GM18511 (cell line): ENCODE data around the gene FAM117A.

Source experiments
- ATAC-seq: cut with Tn5 transposase; IDR thresholded peaks from one replicate; pipeline ENCODE4 v1.9.1; 2021; ENCODE audit warnings: mild to moderate bottlenecking, moderate library complexity; ENCODE audit not compliant: unreplicated experiment

Gene FAM117A

DNA sequence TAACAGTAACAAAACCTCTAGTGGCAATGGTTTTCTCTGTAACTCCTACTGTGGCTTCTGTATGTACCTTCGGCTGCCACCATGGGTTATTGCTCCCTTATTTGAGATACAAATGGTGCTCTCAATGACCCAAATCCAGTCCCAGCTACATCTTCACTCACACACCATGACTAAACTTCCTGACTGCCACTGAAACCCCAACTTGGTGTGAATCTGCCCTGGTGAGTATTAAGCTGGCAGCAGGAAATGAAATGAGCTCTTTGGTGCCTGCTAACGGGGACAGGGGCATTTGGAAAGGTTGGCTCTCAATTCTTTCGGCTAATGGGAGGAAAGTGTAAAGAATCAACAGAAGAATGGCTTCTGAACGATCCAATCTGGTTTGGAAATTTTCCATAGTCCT lies 48.7 kb downstream of the FAM117A start:
- ATAC-seq: no peak

DNA sequence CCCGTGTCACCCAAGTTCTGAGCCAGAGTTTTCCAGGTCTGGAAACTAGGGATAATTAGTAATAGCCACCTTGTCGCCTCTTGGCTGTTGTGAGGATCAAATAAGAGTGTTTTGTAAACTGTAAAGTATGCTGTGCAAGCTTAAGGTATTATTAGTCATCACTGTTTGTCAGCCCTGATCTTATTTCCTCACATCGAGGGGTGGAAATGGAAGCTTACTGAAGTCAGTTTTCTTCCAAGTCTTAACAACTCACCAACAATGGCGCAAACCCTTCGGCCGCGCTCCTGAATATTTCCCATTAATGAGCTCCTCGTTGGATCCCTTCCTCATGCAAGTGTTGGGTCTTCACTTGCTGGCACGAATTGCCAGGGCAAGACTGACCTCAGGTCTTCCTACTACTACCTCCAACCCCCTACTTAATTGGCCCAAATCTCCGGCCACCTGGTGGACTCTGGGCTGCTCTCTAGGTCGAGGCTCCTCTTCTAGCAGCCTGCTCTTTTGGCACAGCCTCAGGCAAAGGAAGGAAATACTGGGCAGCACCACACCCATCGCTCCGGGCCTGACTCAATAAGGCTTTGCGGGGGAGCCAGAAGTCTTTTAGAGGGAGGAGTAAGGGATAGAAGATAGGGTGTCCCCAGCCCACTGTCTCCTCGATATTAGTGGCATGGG lies 55.3 kb downstream of the FAM117A start:
- ATAC-seq: no peak

DNA sequence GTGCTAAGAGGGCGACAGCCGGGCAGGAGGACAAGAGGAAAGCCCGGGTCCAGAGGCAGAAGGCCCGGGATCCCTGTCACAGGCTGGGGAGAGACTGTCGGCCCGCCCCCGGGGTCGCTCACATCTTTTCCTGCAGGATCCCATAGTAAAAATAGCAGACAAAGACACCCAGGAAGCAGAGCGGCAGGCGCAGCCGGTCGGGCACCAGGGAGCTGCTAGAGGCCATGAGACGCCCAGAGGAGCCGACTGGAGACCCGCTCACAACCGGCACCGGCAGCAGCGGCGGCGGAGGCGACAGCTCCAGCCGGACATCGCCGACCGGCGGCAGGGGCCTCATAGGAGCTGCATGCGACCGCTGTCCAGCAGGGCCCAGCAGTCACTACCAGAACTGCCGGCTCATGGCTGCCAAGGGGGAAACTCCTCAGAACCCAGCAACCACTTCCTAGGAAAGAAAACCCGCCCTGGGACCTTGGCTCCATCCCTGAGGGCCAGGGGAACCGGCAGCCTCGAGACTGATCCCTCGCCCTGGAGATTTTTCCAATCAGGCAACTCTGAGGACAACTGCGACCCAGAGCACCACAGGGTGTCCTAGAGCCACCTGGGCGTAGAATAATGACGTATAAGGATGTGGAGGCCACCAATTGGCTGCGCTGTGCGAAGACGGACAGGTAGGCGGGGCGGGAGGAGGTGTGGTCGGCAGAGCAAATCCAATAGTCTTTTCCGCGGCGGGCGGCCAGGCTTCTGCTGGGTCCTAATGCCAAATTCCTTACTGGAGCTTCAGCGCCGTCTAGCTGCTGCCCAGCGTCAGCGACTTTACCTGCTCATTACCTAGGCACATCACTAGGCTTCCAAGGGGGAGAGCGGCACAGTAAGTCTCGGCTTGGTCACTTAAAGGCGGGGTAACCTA lies 56.1 kb downstream of the FAM117A start, which contains the start of gene SLC35B1:
SLC35B1 (minus strand) TSS at position 357 of the 907 bp plus-strand sequence; CDS start at position 226, 131 bp downstream.
- ATAC-seq: peak; percentile 86

DNA sequence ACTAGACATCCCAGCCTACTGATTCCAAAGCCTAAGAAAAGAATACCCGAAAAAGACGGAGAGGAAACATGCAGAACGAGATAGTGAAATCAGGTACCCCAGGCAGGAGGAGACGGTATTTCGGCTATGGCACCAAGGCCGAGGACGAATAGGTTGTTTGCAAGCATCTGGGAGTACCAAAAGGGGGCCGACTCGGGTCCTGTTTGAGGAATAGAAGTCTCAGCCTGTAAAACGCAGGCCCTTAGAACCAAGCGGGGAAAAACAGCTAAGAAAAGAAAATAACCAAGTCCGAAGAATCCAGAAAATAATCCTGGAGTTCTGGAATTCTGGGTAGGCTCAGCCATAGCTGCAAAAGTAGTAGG lies 56.7 kb downstream of the FAM117A start:
- ATAC-seq: no peak

DNA sequence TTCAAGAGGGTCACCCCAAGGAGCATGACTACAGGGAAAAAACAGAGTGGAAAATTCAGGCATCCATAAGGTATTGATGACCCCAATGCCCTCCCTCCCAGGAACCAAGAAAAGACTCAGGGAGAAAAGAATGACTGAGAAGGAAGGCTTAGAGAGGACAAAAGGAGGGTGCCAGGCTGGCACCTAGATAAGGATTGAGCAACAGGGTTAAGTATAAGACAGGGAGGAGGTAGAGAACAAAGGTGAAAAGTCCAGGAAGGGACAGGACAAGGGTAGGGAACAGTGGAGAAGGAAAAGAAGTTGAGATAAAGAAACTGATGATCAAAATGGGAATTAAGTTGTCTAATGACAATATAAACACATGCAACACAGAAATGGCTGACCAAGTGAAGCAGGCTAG lies 58.7 kb downstream of the FAM117A start:
- no peak for ATAC-seq

DNA sequence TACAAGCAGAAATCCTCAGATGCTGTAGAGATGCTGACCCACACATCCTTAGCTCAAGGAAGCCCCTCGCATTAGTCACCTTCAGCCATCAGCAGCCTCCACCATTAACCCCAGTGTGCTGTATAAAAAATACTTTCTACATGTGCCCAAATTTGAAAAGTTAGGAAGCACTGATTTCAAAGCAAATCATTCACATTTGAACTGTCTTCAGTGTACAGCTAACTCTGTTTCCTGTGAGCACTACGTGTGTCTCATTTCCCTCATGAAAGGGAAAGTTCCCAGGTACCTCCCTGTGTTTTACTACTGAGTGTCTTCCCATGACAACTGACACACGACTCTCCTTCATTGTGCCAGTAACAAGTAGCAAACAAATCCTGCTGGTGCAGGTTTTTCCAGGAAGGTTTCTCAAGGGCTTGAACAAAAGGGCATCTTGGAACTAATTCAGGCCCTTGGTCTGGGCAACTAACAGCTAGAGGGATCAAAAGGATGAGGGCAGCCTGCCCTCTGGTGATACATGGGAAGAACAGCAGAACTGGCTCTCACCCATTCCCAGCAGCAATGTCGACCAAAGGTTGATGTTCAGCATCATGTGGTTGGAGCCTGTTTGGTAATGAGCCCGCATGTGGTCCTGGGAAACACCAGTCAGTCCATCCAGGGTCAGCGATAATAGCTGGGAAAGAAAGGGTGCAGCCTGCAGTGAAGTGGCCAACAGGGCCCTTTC lies 60.2 kb downstream of the FAM117A start:
- no peak for ATAC-seq

DNA sequence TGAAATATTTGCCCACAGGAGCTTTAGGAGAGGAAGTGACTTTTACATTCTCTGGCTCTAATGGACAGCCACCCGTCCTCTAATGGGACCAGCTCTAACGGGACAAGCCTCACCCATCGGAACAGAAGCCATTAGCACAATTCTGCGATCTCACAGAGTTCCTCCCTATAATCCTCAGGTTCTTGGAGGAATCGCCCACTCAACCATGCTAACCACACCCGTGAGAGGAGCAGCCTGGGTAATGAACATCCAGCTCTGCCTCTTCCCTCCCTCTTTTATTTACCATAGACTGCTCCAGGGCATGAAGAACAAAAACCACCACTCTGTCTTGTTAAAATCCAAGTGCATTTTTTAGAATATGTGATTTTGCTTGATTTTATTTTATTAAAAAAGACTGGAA lies 63.0 kb downstream of the FAM117A start:
- no peak for ATAC-seq

DNA sequence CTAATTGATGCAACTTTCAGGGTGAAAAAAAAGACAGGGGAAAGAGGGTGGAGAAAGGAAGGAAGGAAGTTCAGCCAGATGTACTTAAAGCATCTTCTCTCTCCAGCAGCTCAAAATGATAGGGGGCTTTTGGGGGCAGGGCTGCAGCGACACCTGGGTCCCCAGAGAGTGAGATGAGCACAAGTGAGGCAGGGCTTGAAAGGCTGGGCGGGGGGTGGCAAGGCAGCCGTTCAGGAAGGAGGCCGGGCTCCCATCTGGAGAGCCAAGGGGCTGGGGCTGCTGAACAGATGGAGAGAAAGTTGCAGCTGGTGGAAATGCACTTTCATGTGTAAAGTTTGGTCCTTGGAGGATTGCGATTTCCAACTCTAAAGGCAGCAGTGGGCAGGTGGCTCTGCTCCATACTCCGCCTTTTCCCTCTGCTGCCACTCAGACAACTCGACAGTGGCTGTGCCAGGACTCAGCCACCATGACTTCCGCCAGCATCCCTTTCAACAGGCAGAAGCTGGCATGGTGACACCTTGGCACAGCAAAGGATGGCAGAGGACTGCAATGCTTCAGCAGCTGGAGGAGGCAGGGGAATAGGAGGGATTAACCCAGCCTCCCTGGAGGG lies 63.9 kb downstream of the FAM117A start:
- no peak for ATAC-seq

DNA sequence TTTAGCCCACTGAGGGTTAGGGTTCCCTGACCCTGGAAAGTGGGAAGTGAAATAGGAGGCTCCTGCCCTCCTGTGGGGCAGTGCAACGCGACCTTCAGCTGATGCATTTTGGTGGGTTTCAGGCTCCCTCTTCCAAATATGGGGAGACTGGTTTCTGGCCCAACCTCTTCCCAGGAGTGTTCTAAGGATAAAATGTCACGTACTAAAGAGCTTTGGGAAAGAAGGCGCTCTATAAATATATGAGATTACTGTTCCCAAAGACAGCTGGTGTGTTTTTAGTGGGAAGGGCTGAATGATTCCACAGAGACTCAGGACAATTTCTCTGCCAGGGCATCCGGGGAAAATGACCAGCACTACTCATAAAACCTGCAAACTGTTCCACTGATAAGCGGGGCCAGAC lies 65.9 kb downstream of the FAM117A start:
- ATAC-seq: no peak

DNA sequence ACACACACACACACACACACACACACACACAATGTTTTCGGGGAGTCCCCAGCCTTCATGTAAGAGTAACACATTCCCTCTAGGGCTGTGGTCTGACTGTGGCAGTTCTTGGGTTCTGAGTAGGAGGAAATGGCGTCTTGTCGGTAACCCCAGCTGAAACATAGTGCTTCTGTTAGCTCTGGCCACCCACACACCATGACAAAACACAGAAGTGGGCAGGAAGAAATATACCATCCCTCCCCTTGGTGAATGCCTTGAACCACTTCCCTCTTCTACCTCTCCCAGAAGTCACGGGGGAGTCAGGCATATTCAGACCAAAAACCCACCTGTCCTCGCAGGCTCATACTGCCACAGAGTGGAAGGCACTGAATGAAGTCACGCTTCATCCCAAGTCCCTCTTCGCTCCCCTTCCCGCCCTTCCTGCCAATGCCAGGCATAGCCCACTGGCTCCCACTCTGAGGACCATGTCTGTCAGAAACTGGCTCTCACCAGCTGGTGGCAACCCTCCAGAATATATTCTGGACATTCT lies 67.6 kb downstream of the FAM117A start:
- ATAC-seq: no peak

DNA sequence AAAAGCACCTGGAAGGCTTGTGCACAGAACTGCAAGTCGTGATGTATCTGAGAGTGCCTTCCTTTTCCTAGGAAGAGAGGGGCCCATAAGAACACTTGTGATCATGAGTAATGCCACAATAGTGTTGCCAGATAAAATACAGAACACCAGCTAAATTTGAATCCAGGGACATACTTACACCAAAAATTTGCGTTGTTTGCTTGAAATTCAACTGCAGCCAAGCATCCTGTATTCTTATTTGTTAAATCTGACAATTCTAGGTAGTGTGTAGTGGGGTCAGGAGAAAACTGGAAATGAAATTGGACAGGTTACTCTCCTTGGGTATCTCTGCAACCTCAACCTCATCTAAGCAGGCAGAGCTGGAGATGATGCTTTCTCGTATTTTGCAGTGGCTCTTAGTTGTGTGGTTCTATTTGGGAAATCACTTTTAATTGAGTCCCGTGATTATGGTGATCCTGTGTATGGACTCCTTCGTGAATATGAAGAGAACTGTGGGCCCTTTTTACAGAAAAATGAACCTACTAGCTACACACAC lies 68.2 kb downstream of the FAM117A start:
- no peak for ATAC-seq

DNA sequence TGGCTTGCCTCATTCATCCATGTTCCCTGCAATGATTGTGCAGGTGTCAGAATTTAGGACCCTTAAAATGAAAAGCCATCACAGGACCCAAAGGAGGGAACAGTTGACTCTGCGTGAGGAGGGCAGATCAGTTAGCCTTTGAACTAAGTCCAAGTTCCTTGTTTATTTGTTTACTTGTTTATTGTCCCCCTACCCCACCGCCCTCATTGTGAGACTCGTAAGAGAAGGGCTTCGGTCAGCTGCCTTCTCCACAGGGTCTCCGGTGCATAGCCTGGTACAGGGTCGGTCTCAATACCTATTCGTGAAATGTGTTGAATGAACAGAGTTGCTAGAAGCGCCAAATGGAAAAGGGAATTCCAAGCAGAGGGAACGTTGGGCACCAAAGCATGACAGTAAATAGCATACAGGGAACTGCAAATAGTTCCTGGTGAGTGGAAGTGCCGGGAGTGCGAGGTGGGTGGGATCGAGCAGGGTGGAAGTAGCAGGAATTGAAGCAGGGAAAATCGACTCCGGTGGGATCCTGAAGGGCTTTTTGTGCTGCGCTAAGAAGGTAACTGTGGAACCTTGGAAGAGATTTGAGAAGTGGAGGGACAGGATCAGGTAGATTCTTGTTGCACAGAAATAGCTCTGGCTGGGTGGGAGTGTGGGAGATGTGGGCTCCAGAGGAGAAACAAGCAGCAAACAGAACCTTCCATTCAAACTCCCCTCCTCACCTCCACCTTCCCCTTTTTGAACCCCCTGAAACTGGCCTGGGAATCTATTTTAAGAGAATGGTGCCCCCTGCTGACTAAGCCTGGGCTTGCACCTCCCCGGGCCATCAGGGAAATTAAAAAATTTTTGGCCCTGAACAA lies 68.9 kb downstream of the FAM117A start:
- ATAC-seq: no peak

DNA sequence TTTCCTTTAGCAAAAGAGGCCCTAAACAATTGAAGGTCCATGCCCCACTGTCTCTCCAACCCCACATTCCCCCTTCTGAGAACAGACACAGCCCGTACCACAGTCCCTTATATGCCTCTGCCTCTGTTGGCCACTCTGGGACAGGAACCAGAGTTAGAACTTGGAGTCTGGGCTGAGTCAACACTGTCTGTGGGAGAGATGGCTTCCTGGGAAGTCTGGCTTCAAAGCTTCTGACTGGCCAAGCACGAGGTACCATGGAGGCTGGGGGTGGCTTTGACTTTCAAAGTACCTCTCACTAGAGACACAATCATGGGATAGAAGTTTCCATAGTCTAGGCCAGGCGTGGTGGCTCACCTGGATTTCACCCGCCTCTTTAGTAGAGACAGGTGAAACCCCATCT lies 71.2 kb downstream of the FAM117A start:
- no peak for ATAC-seq

DNA sequence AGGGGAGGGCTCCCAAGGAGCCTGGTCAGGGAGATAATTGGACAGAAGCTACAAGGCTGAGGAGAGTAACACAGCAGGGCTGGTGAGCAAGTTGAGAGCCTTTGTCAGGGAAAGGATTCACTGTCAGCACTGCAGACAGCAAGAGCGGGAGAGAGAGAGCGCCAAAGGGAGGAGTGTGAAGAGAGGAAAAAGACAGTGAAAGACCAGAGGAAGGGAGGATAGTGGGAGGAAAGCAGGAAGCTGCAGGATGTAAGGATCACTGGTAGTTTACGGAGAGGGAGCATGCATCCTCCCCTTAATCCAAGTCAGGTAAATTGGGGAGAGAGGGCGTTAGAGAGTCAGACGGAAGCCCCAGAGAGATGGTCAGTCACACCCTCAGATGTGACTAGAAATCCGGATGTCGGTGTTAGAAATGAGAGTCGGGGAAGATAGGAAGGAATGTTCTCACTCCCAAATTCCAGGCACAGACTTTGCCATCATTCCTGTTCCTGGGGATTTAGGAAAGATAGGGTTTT lies 72.2 kb downstream of the FAM117A start:
- no peak for ATAC-seq

DNA sequence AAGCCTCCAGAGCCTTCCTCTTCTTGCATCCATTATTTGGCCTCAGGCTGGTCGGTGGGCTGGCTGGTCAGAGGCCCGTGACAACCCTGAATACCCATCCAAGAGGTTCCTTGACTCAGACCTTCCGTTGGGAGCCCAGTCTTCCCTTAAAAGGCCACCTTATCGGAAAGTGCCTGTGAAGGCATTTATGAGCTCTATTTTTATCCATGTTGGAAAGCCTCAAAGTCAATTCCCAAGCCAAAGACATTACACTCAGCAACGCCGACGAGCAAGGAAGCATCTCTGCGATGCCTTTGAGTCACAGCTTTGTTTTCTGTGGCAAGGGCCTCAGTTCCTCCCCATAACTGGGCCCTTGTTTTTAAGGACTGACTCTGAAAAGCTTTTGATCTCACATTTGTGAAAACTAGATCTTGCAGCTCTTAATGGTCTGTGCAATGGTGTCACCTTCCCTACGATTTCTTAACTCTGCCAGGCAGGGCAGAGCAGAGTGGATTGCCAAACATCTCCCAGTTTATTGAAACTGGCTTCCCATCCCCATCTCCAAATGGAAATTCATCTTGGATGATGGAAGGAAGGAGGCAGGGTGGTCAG lies 72.8 kb downstream of the FAM117A start:
- ATAC-seq: no peak

DNA sequence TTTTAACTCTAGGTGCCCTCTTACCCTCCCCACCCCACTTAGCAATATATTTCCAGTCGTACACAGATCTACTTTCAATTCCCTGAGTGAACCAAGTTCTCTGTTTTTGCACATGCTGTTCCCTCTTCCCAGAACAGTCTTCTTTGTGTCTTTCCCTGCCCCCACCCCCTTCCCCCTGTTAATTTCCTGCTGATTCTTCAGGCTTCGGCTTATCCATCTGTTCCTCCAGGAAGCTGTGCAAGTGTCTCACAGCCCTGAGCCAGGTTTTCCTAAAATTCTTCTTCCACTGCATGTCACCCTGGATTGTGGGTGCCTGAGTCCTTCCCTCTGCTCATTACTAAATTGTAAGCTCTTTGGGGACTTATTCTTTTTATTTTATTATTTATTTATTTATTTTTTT lies 73.7 kb downstream of the FAM117A start:
- ATAC-seq: no peak

DNA sequence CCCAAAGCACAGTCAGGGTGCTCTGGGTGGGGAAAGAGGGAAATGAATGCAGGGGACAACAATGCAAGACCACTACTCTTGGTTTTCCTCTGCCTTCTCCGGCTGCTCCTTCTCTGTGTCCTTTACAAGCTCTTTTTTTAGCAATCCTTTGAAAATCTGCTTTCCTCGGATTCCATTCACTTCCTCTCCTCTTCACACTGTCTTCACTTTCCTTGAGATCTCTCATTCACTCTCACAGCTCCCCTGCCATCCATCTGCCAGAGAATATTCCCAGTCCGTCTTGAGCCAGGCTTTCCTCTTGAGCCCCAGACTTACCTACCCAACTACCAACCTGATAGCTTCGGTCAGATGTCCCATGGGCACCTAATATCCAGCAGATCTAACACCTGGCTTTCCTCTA lies 75.1 kb downstream of the FAM117A start:
- no peak for ATAC-seq

DNA sequence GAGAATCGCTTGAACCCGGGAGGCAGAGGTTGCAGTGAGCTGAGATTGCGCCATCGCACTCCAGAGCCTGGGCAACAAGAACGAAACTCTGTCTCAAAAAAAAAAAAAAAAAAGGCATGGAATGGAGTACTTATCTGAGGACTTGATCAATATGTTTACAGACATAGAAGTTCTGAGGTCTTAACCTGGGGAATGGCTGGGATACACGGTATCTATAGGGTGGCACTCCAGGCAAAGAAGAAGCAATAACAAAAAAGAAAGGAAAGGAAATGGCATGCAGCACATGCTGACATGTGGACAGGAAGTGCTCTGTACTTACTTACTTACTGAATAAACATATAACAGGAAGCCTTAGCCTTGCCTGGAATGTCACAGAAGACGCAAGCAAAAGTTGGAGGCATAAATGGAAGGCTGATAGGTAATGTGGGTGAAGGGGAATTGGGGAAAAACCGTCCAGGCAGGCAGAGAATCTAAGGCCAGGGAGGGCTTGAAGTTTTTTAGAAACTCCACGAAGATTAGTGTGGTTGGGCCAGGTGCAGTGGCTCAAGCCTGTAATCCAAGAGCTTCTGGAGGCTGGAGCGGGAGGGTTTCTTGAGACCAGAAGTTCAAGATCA lies 75.9 kb downstream of the FAM117A start:
- ATAC-seq: no peak
